ENCODE measurements around the gene ZFYVE9.
A peak's percentile ranks its signal among the peaks of the same experiment; 100 is the strongest.

DNA sequence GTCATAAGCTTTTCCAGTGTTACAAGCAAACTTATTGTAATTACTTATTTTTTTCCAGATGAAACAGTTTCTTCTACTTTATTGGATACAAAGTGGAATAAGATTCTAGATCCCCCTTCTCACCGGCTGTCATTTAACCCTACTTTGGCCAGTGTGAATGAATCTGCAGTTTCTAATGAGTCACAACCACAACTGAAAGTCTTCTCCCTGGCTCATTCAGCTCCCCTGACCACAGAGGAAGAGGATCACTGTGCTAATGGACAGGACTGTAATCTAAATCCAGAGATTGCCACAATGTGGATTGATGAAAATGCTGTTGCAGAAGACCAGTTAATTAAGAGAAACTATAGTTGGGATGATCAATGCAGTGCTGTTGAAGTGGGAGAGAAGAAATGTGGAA, 95.5 kb downstream of the ZFYVE9 start:
- TF ChIP-seq POLR2A (IDR thresholded peaks at IDR 0.05; ENCODE audit: borderline replicate concordance, extremely low read depth, insufficient read depth, insufficient read length) (no peak), ZBTB33 (IDR thresholded peaks at IDR 0.05; ENCODE audit: extremely low read depth, insufficient replicate concordance, low read length) (no peak), JUND (IDR thresholded peaks at IDR 0.05) (peak; percentile 30; the same call in 1 of the 2 replicates), EZH2 (IDR thresholded peaks at IDR 0.05) (no peak), RAD21 (IDR thresholded peaks at IDR 0.05; ENCODE audit: low read depth) (no peak), POLR2AphosphoS5 (IDR thresholded peaks at IDR 0.05; ENCODE audit: low read depth, low read length) (no peak), YY1 (IDR thresholded peaks at IDR 0.05; ENCODE audit: extremely low read depth, insufficient replicate concordance, low read depth, low read length) (no peak), FOSL1 (IDR thresholded peaks at IDR 0.05; ENCODE audit: low read depth) (peak; percentile 30; the same call in 1 of the 2 replicates), SIN3A (IDR thresholded peaks at IDR 0.05; ENCODE audit: low read depth) (no peak)
- TF ChIP-seq, protein P1, sequence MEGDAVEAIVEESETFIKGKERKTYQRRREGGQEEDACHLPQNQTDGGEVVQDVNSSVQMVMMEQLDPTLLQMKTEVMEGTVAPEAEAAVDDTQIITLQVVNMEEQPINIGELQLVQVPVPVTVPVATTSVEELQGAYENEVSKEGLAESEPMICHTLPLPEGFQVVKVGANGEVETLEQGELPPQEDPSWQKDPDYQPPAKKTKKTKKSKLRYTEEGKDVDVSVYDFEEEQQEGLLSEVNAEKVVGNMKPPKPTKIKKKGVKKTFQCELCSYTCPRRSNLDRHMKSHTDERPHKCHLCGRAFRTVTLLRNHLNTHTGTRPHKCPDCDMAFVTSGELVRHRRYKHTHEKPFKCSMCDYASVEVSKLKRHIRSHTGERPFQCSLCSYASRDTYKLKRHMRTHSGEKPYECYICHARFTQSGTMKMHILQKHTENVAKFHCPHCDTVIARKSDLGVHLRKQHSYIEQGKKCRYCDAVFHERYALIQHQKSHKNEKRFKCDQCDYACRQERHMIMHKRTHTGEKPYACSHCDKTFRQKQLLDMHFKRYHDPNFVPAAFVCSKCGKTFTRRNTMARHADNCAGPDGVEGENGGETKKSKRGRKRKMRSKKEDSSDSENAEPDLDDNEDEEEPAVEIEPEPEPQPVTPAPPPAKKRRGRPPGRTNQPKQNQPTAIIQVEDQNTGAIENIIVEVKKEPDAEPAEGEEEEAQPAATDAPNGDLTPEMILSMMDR (IDR thresholded peaks at IDR 0.05 in 2 of 3, conservative IDR thresholded peaks at IDR 0.05 in 1 of 3; ENCODE audit: borderline replicate concordance in 1 of 3, insufficient read depth in 1 of 3, low read depth in 2 of 3, low read length in 2 of 3), result no peak

All from HCT116 (cell line).